ENCODE data around the gene MRI1. TPM values are rescaled to one million over a fixed set of nuclear protein-coding genes. Genes with fewer than 3 reads are reported as not detected.

The MRI1 gene
- total and polyA plus RNA-seq, 10 of the 15 experiments (the other 5 are each of a cell fraction or from before 2014, with no cell fraction given) = 5.4 to 50.3 (median 28.3) TPM

- TF ChIP-seq EZH2 (IDR thresholded peaks at IDR 0.05; ENCODE audit: borderline replicate concordance, control insufficient read depth, low read depth, low read length) (no peak), ETV6 (conservative IDR thresholded peaks at IDR 0.05 in 1 of 2, IDR thresholded peaks at IDR 0.05 in 1 of 2; ENCODE audit: borderline replicate concordance in 1 of 2, low read depth in 1 of 2) (peak in 1 of 2 experiments; percentile 66; a peak in 2 of 4 replicates), KAT2A (conservative IDR thresholded peaks at IDR 0.05; ENCODE audit: control insufficient read depth, low read depth, low read length) (no peak), TCF3 (IDR thresholded peaks at IDR 0.05; ENCODE audit: borderline replicate concordance, insufficient read depth, low read depth, low read length) (0 out of 2 replicates have a peak, but pooled peaks have one; percentile 54), RELA (IDR thresholded peaks at IDR 0.05; ENCODE audit: borderline replicate concordance, partially characterized antibody) (peak; percentile 92), JUNB (IDR thresholded peaks at IDR 0.05) (peak; percentile 66), DPF2 (IDR thresholded peaks at IDR 0.05) (peak; percentile 51; the same call in 1 of the 2 replicates), WRNIP1 (IDR thresholded peaks at IDR 0.05; ENCODE audit: borderline replicate concordance, low read depth, low read length) (no peak), JUND (IDR thresholded peaks at IDR 0.05; ENCODE audit: low read depth, low read length) (peak; percentile 20; the same call in 1 of the 2 replicates), SPI1 (IDR thresholded peaks at IDR 0.05; ENCODE audit: borderline replicate concordance, insufficient read depth, low read depth, low read length) (peak; percentile 91), CTCF (IDR thresholded peaks at IDR 0.05 in 2 of 3, conservative IDR thresholded peaks at IDR 0.05 in 1 of 3; ENCODE audit: control insufficient read depth in 2 of 3, extremely low read depth in 1 of 3, insufficient read depth in 1 of 3, low read depth in 3 of 3, low read length in 3 of 3) (0 out of 6 replicates have a peak, but pooled peaks of 1 of the 3 experiments have one; percentile 8)
Observed at GRCh38 chr19:13796301-13797057, 32.2 kb downstream of the MRI1 start (continued).
